MM.1S (cell line): Measurements from ENCODE around the gene MZT2B.
"Not testable (repeated sequence)": the region's sequence is repeated elsewhere in the genome, so short reads cannot be mapped to it uniquely, and the experiment has no call there.

Experiments
- DNase-seq: peaks from one replicate; pipeline ENCODE4 v3.0.0-alpha.2; 2015
- H2AFZ ChIP-seq: fragments of 300-600 bp; sonication (generic); 2 replicates; pipeline ENCODE4 v1.6.0; 2016; ENCODE audit warnings: antibody characterized with exemption, low read length
- H3F3A ChIP-seq: fragments of 300-600 bp; sonication (generic); 2 replicates; pipeline ENCODE4 v1.6.1; 2016; ENCODE audit warnings: mild to moderate bottlenecking, antibody characterized with exemption, low read length, moderate library complexity, mixed read lengths; ENCODE audit not compliant: insufficient read depth
- H3K27ac ChIP-seq: fragments of 300-600 bp; sonication (generic); 2 replicates; pipeline ENCODE4 v1.5.1; 2016; ENCODE audit warnings: mild to moderate bottlenecking, low read length
- H3K27me3 ChIP-seq: fragments of 300-600 bp; sonication (generic); replicated peaks from 2 replicates; pipeline ENCODE4 v1.6.0; 2016; ENCODE audit warnings: low read length; ENCODE audit not compliant: insufficient read depth
- H3K36me3 ChIP-seq: fragments of 300-600 bp; sonication (generic); replicated peaks from 2 replicates; pipeline ENCODE4 v1.6.1; 2016; ENCODE audit warnings: mild to moderate bottlenecking, low read length, mixed read lengths; ENCODE audit not compliant: insufficient read depth
- H3K4me1 ChIP-seq: fragments of 300-600 bp; sonication (generic); 2 replicates; pipeline ENCODE4 v1.6.1; 2016; ENCODE audit warnings: low read length, mixed read lengths
- H3K4me2 ChIP-seq: fragments of 300-600 bp; sonication (generic); 2 replicates; pipeline ENCODE4 v1.6.0; 2016; ENCODE audit warnings: low read depth, low read length
- H3K4me3 ChIP-seq: fragments of 300-600 bp; sonication (generic); 2 replicates; pipeline ENCODE4 v1.5.1; 2016; ENCODE audit warnings: low read length, mixed read lengths
- H3K79me2 ChIP-seq: fragments of 300-600 bp; sonication (generic); 2 replicates; pipeline ENCODE4 v1.6.1; 2016; ENCODE audit warnings: mixed run types, low read length, mixed read lengths
- H3K9ac ChIP-seq: fragments of 300-600 bp; sonication (generic); 2 replicates; pipeline ENCODE4 v1.6.1; 2016; ENCODE audit warnings: low read length, mixed read lengths
- H3K9me2 ChIP-seq: fragments of 300-600 bp; sonication (generic); replicated peaks from 2 replicates; pipeline ENCODE4 v1.6.1; 2016; ENCODE audit warnings: mild to moderate bottlenecking, low read length, mixed read lengths; ENCODE audit not compliant: insufficient read depth
- H3K9me3 ChIP-seq: fragments of 300-600 bp; sonication (generic); replicated peaks from 2 replicates; pipeline ENCODE4 v1.6.1; 2016; ENCODE audit warnings: mild to moderate bottlenecking, low read length, mixed read lengths; ENCODE audit not compliant: insufficient read depth
- H4K20me1 ChIP-seq: fragments of 300-600 bp; sonication (generic); 2 replicates; pipeline ENCODE4 v1.6.1; 2016; ENCODE audit warnings: mild to moderate bottlenecking, low read length, moderate library complexity, mixed read lengths; ENCODE audit not compliant: insufficient read depth
- EZH2 ChIP-seq: fragments of 300-600 bp; sonication (generic); optimal IDR thresholded peaks from 2 replicates; pipeline ENCODE3; 2017; ENCODE audit warnings: low read depth, mild to moderate bottlenecking, antibody characterized with exemption, low read length, mixed read lengths
- EZH2phosphoT487 ChIP-seq: fragments of 300-600 bp; sonication (generic); IDR thresholded peaks from 2 replicates; pipeline ENCODE4 v1.6.1; 2018; ENCODE audit warnings: antibody characterized with exemption, low read length
- TF ChIP-seq, protein P1 (sequence below): fragments of 300-600 bp; sonication (generic); IDR thresholded peaks from 2 replicates; pipeline ENCODE4 v1.5.1; 2016; ENCODE audit warnings: antibody characterized with exemption, low read length, mixed read lengths

Gene MZT2B

DNA sequence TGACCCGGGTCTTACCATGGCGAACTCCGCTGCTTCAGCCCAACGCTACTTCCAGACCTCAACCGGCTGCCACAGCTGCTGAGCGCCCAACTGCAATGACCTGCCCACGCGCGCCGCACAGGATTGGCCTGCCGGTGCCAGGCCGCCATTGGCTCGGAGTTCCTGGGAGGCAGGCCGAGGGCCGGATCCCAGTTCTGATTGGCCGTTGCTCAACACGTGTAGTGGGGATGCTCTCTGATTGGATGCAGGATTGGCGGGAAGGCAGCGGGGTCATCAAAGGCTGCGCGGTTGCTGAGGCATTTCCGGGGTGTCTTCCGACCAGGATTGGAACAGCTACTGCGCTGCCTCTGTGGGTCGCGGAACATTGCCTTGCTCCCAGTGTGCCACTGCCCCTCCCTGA, 16.3 kb downstream of the MZT2B start, which contains the start of gene TUBA3E:
TUBA3E (minus strand) TSS at position 97 of the 400 bp plus-strand sequence; CDS start at position 18, 79 bp downstream.
- TF ChIP-seq EZH2, result no peak
- TF ChIP-seq EZH2phosphoT487, result no peak
- TF ChIP-seq, protein P1, sequence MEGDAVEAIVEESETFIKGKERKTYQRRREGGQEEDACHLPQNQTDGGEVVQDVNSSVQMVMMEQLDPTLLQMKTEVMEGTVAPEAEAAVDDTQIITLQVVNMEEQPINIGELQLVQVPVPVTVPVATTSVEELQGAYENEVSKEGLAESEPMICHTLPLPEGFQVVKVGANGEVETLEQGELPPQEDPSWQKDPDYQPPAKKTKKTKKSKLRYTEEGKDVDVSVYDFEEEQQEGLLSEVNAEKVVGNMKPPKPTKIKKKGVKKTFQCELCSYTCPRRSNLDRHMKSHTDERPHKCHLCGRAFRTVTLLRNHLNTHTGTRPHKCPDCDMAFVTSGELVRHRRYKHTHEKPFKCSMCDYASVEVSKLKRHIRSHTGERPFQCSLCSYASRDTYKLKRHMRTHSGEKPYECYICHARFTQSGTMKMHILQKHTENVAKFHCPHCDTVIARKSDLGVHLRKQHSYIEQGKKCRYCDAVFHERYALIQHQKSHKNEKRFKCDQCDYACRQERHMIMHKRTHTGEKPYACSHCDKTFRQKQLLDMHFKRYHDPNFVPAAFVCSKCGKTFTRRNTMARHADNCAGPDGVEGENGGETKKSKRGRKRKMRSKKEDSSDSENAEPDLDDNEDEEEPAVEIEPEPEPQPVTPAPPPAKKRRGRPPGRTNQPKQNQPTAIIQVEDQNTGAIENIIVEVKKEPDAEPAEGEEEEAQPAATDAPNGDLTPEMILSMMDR, result no peak
- Histone ChIP-seq H3K79me2 (no peaks in the 10 kb centered on the region), H3F3A (no peaks in the 10 kb centered on the region), H4K20me1 (no peaks in the 10 kb centered on the region), H3K36me3 (no peaks in the 10 kb centered on the region), H3K9me3 (no peaks in the 10 kb centered on the region), H3K4me2 (no peak within 1 kb of the TSS), H3K9ac (no peak within 1 kb of the TSS), H3K4me3 (no peak within 1 kb of the TSS), H3K27ac (no peak within 1 kb of the TSS), H2AFZ (no peak within 1 kb of the TSS), H3K4me1 (no peaks in the 10 kb centered on the region), H3K27me3 (no peaks in the 10 kb centered on the region), H3K9me2 (no peaks in the 10 kb centered on the region)
- DNase-seq, result no peak

DNA sequence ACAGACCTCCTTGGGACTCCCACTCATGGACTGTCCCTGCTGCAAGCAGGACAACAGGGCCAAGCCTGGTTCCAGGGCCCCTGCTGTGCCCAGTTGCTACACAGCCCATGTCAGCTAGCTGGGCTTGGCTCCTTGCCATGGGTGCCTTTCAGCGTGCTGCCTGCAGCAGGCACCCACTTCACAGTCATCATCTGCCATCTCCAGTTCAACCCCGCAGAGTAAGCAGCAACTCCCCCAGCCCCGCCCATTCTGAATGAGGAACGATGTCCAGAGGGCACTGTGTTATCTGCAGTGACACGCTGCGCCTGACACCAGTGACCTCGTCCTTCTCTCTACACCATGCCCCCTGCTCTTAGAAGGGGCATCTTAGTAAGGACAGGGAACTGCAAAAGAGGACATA, 20.5 kb downstream of the MZT2B start:
- H3K4me3 ChIP-seq, H3F3A ChIP-seq, DNase-seq, H2AFZ ChIP-seq, H3K27ac ChIP-seq, H3K4me2 ChIP-seq, H4K20me1 ChIP-seq, H3K27me3 ChIP-seq, H3K9me2 ChIP-seq, H3K36me3 ChIP-seq, H3K9ac ChIP-seq, H3K79me2 ChIP-seq, H3K9me3 ChIP-seq, H3K4me1 ChIP-seq: not testable (repeated sequence)

DNA sequence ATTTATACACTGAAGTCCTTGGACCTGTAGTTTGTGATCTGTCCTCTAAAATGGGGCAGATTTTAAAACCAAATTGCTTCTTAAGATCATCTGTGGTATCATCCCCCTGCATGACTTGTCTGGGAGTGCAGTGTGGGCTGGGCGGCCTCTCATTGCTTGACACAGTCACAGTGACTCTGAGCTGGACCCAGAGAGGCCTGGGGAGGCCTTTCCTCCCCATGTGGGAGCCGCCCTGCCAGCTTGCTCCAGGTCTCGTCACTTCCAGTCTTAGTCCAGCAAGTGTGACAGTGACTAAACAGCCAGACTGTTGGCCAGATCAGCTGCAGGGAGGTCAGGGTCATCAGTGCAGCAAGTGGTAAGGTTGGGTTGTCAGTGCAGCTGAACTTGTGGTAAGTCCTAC, 21.1 kb downstream of the MZT2B start:
- not testable (repeated sequence) for DNase-seq

GRCh38 chr2:130207051-130207450, 25.0 kb downstream of the MZT2B start:
- not testable (repeated sequence) for H3K36me3 ChIP-seq, H3K27me3 ChIP-seq, H3K9ac ChIP-seq, DNase-seq, H3K79me2 ChIP-seq, H3K27ac ChIP-seq, H3K9me3 ChIP-seq, H3K9me2 ChIP-seq, H2AFZ ChIP-seq, H3K4me2 ChIP-seq, H3F3A ChIP-seq, H3K4me3 ChIP-seq, H4K20me1 ChIP-seq, H3K4me1 ChIP-seq

More for the DNA sequence above, 21.1 kb downstream of the MZT2B start:
- H3K9me3 ChIP-seq, H3K27ac ChIP-seq, H3K4me2 ChIP-seq, H3K9ac ChIP-seq, H3K36me3 ChIP-seq, H3K27me3 ChIP-seq, H3K9me2 ChIP-seq, H3K79me2 ChIP-seq, H3F3A ChIP-seq, H2AFZ ChIP-seq, H3K4me1 ChIP-seq, H4K20me1 ChIP-seq, H3K4me3 ChIP-seq: not testable (repeated sequence)

- not testable (repeated sequence) for H3K36me3 ChIP-seq, H3F3A ChIP-seq, H3K4me3 ChIP-seq, H3K9ac ChIP-seq, H3K27me3 ChIP-seq, H3K9me3 ChIP-seq, H3K79me2 ChIP-seq, H3K4me2 ChIP-seq, DNase-seq, H4K20me1 ChIP-seq, H3K27ac ChIP-seq, H3K9me2 ChIP-seq, H3K4me1 ChIP-seq, H2AFZ ChIP-seq
Observed at GRCh38 chr2:130219147-130219546, 37.1 kb downstream of the MZT2B start.

DNA sequence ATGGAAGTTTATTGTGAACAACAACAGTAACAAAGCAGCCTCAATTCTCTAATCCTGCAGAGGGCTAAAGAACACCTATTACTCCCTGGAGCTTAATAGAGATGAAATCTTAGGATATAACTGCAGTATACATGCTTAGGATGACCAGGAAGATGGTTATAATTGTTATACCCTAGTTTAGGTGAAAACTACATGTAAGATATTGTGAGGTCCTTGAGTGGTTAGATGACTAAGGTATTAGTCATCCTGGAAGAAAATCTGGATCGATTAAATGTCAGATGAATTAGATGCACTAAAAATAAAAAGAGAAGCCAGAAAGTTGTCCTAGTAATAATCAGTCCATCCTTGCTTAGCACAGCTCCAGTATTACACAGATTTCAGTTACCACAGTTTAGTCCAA, 38.4 kb downstream of the MZT2B start:
- not testable (repeated sequence) for H3K36me3 ChIP-seq, H3F3A ChIP-seq, H4K20me1 ChIP-seq, H3K9me3 ChIP-seq, DNase-seq, H2AFZ ChIP-seq, H3K9me2 ChIP-seq, H3K4me2 ChIP-seq, H3K79me2 ChIP-seq, H3K9ac ChIP-seq, H3K27ac ChIP-seq, H3K4me3 ChIP-seq, H3K27me3 ChIP-seq, H3K4me1 ChIP-seq

GRCh38 chr2:130222523-130222922, 40.5 kb downstream of the MZT2B start:
- H3K27me3 ChIP-seq, H4K20me1 ChIP-seq, H3K4me3 ChIP-seq, H3K27ac ChIP-seq, H2AFZ ChIP-seq, H3F3A ChIP-seq, H3K4me1 ChIP-seq, DNase-seq, H3K79me2 ChIP-seq, H3K4me2 ChIP-seq, H3K36me3 ChIP-seq, H3K9me2 ChIP-seq, H3K9me3 ChIP-seq, H3K9ac ChIP-seq: not testable (repeated sequence)
